ENCODE results near the gene RPS10. TPM values are rescaled to one million over a fixed set of nuclear protein-coding genes. Genes with fewer than 3 reads are reported as not detected.

Gene RPS10
- total RNA-seq, 2 experiments from 2014 or later, result 1,714 to 2,938 TPM

DNA sequence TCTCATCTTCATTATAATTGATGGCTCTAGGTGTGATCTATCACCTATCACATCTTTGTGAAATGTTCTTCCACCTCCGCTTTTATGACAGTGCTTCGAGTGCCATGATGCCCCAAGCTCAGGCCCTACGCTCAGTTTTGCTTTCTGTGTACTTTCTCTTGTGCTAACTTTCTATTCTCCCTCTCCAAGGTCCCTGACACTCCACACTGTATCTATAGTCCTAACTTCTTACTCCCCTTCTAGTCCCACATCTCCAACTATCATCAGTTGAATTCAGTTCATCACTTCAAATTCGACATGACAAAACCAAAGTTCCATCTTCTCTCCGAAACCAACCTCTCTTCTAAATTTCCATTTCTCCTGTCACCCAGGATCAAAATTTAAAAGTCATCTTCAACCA lies 50.0 kb downstream of the RPS10 start:
- no peak overlapping the region for H3K4me3 ChIP-seq (ENCODE audit: low read depth, low read length, poor library complexity, severe bottlenecking)
- DNase-seq (ENCODE audit: low spot score), result no peak
- intact Hi-C loops (cut with micrococcal nuclease; ENCODE audit: unreplicated experiment), result no loop called here
- POLR2A ChIA-PET, result no interaction called here
- peaks cover 14% of the 10 kb centered on the region for H4K20me1 ChIP-seq (ENCODE audit: insufficient read depth, low read length)
- H3K9me3 ChIP-seq (ENCODE audit: low read length), result 0 out of 2 replicates have a peak, but pooled peaks cover under 1% of the 10 kb centered on the region
- H3K4me1 ChIP-seq (ENCODE audit: insufficient read depth, low read length, poor library complexity, severe bottlenecking), result peaks cover 7% of the 10 kb centered on the region
- TF ChIP-seq, protein P1, sequence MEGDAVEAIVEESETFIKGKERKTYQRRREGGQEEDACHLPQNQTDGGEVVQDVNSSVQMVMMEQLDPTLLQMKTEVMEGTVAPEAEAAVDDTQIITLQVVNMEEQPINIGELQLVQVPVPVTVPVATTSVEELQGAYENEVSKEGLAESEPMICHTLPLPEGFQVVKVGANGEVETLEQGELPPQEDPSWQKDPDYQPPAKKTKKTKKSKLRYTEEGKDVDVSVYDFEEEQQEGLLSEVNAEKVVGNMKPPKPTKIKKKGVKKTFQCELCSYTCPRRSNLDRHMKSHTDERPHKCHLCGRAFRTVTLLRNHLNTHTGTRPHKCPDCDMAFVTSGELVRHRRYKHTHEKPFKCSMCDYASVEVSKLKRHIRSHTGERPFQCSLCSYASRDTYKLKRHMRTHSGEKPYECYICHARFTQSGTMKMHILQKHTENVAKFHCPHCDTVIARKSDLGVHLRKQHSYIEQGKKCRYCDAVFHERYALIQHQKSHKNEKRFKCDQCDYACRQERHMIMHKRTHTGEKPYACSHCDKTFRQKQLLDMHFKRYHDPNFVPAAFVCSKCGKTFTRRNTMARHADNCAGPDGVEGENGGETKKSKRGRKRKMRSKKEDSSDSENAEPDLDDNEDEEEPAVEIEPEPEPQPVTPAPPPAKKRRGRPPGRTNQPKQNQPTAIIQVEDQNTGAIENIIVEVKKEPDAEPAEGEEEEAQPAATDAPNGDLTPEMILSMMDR (conservative IDR thresholded peaks at IDR 0.05; ENCODE audit: low read length), result no peak
- no peak for TF ChIP-seq EZH2phosphoT487 (IDR thresholded peaks at IDR 0.05; ENCODE audit: borderline replicate concordance, low read depth, low read length)
- CTCF ChIA-PET (ENCODE audit: unreplicated experiment), result interaction anchor here (0.9 kb wide), 1 partner anchor 127 kb away, joined by 3 read pairs; the partner anchor contains the start of gene SMIM29
- H3K27ac ChIP-seq (ENCODE audit: low read depth, low read length, poor library complexity, severe bottlenecking), result no peak overlapping the region
- no peak overlapping the region for H2AFZ ChIP-seq (ENCODE audit: low read length)
- peaks cover 87% of the 10 kb centered on the region for H3K79me2 ChIP-seq (ENCODE audit: insufficient read depth, low read depth, low read length)
- no TSS peak for BruUV-seq (replicated peaks)
- H3K4me2 ChIP-seq (ENCODE audit: low read length), result no peak overlapping the region
- H3K36me3 ChIP-seq (ENCODE audit: insufficient read depth, low read length), result peaks cover 29% of the 10 kb centered on the region
- H3K9me2 ChIP-seq (ENCODE audit: insufficient read depth, low read length), result no peaks in the 10 kb centered on the region

DNA sequence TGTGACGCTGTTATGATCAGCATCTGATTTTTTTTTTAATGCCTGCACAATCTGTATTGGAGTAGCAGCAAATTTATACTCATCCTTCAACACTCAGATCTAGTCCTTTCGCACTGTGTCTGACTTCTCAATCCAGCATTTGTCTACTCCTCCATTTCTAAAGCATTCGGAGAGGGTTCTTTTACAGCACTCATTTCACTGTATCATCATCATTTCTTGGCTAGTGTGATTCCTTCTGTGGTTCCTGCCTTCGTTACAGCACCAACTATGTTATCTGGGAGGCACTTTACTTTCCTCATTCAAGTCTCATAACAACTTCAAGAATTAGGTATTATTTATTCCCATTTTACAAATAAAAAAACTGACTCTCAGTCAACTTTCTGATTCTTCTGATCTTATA lies 51.4 kb downstream of the RPS10 start:
- no peak for DNase-seq (ENCODE audit: low spot score)
- Histone ChIP-seq H3K79me2 (ENCODE audit: insufficient read depth, low read depth, low read length) (peaks cover 84% of the 10 kb centered on the region), H3K9me3 (ENCODE audit: low read length) (no peaks in the 10 kb centered on the region), H3K4me2 (ENCODE audit: low read length) (no peak overlapping the region), H3K27ac (ENCODE audit: low read depth, low read length, poor library complexity, severe bottlenecking) (peak overlapping the region; percentile 20), H3K36me3 (ENCODE audit: insufficient read depth, low read length) (peaks cover 30% of the 10 kb centered on the region), H2AFZ (ENCODE audit: low read length) (no peak overlapping the region), H4K20me1 (ENCODE audit: insufficient read depth, low read length) (peaks cover 12% of the 10 kb centered on the region), H3K4me3 (ENCODE audit: low read depth, low read length, poor library complexity, severe bottlenecking) (no peak overlapping the region), H3K9me2 (ENCODE audit: insufficient read depth, low read length) (no peaks in the 10 kb centered on the region), H3K4me1 (ENCODE audit: insufficient read depth, low read length, poor library complexity, severe bottlenecking) (peaks cover 7% of the 10 kb centered on the region)
- ChIA-PET POLR2A (no interaction called here), CTCF (ENCODE audit: unreplicated experiment) (no interaction called here)
- no peak for TF ChIP-seq EZH2phosphoT487 (IDR thresholded peaks at IDR 0.05; ENCODE audit: borderline replicate concordance, low read depth, low read length)
- TF ChIP-seq, protein P1 (conservative IDR thresholded peaks at IDR 0.05; ENCODE audit: low read length), result no peak
- BruUV-seq (replicated peaks), result no TSS peak
- intact Hi-C loops (cut with micrococcal nuclease; ENCODE audit: unreplicated experiment), result no loop called here

DNA sequence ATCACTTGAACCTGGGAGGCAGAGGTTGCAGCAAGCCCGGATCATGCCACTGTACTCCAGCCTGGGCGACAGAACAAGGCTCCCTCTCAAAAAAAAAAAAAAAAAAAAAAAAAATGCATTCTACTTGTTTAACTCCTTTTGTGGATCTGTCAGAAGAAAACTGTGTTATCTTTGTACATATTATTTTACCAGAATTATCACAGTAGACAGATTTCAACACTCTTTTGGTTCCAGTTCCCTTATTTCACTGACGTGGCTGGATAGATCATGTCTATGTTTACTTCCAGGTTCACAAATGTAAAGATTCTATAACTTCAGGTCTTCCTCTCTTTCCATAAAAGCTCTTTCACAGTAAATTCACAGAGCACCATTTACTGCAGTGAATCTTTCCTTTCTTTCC lies 51.8 kb downstream of the RPS10 start:
- H4K20me1 ChIP-seq (ENCODE audit: insufficient read depth, low read length), result peaks cover 12% of the 10 kb centered on the region
- CTCF ChIA-PET (ENCODE audit: unreplicated experiment), result no interaction called here

More for the DNA sequence above, 51.8 kb downstream of the RPS10 start:
- Histone ChIP-seq H3K79me2 (ENCODE audit: insufficient read depth, low read depth, low read length) (peaks cover 85% of the 10 kb centered on the region), H3K4me2 (ENCODE audit: low read length) (no peak overlapping the region), H3K4me3 (ENCODE audit: low read depth, low read length, poor library complexity, severe bottlenecking) (no peak overlapping the region), H2AFZ (ENCODE audit: low read length) (no peak overlapping the region), H3K9me3 (ENCODE audit: low read length) (no peaks in the 10 kb centered on the region), H3K4me1 (ENCODE audit: insufficient read depth, low read length, poor library complexity, severe bottlenecking) (peaks cover 7% of the 10 kb centered on the region), H3K27ac (ENCODE audit: low read depth, low read length, poor library complexity, severe bottlenecking) (no peak overlapping the region), H3K36me3 (ENCODE audit: insufficient read depth, low read length) (peaks cover 30% of the 10 kb centered on the region), H3K9me2 (ENCODE audit: insufficient read depth, low read length) (no peaks in the 10 kb centered on the region)
- no TSS peak for BruUV-seq (replicated peaks)
- POLR2A ChIA-PET, result no interaction called here
- TF ChIP-seq, protein P1 (conservative IDR thresholded peaks at IDR 0.05; ENCODE audit: low read length), result no peak
- TF ChIP-seq EZH2phosphoT487 (IDR thresholded peaks at IDR 0.05; ENCODE audit: borderline replicate concordance, low read depth, low read length), result no peak
- DNase-seq (ENCODE audit: low spot score), result peak; percentile 17
- intact Hi-C loops (cut with micrococcal nuclease; ENCODE audit: unreplicated experiment), result no loop called here

Measured in OCI-LY7 (cell line).